Putamen (tissue), 1 donor: ENCODE data around the gene NTRK3.

Source experiments
- DNase-seq: peaks from one replicate; pipeline ENCODE4 v3.0.0-alpha.2; 2016; ENCODE audit warnings: low spot score

The NTRK3 gene

GRCh38 chr15:87818756-87819155 lies 437.8 kb downstream of the NTRK3 start:
- no peak for DNase-seq

- DNase-seq, result no peak
These were observed 439.0 kb downstream of the NTRK3 start for GRCh38 chr15:87817553-87817952.

- DNase-seq, result no peak
These were observed 439.7 kb downstream of the NTRK3 start for GRCh38 chr15:87816811-87817210.

- DNase-seq, result no peak
These were observed 440.5 kb downstream of the NTRK3 start for GRCh38 chr15:87816016-87816415.
